ENCODE data around the gene MNT. TPM values are rescaled to one million over a fixed set of nuclear protein-coding genes. Genes with fewer than 3 reads are reported as not detected.

Gene MNT
- total RNA-seq, 1 experiment from 2014 or later = 9.1 TPM

Other genes with a start within 250 kb of the MNT start
- gene SMG6, start 97.3 kb downstream of the MNT start, total RNA-seq (2014; rRNA removed; shearing (Covaris generic)) = 15.1 and 21.4 TPM in 2 replicates
- gene SRR, start 97.1 kb downstream of the MNT start, total RNA-seq (2014; rRNA removed; shearing (Covaris generic)) = 13.6 and 41.2 TPM in 2 replicates
- 66.9 and 86.7 TPM in 2 replicates for gene TSR1, start 64.6 kb downstream of the MNT start, total RNA-seq (2014; rRNA removed; shearing (Covaris generic))
- 15.7 and 23.3 TPM in 2 replicates for gene SGSM2, start 63.6 kb downstream of the MNT start, total RNA-seq (2014; rRNA removed; shearing (Covaris generic))
- gene METTL16, start 110.8 kb upstream of the MNT start, total RNA-seq (2014; rRNA removed; shearing (Covaris generic)) = 25.4 and 34.7 TPM in 2 replicates
- 77.4 and 79.1 TPM in 2 replicates for gene PAFAH1B1, start 192.6 kb upstream of the MNT start, total RNA-seq (2014; rRNA removed; shearing (Covaris generic))

Data from A172 (cell line).